Measurements from ENCODE around the gene LPXN. TPM values are rescaled to one million over a fixed set of nuclear protein-coding genes. Genes with fewer than 3 reads are reported as not detected.

Gene LPXN
- total RNA-seq, result 2.0 and 2.4 TPM in 2 replicates

GRCh38 chr11:58575377-58576020 lies at the start of gene LPXN:
LPXN (minus strand) TSS chr11:58575856; CDS start chr11:58575772, 84 bp downstream.
- peak in 1 of 2 donors; percentile 18 for DNase-seq (ENCODE audit: low read depth in 2 of 2)

- DNase-seq (ENCODE audit: low read depth in 2 of 2), result no peak
Observed at GRCh38 chr11:58625086-58625485, 49.4 kb upstream of the LPXN start.

GRCh38 chr11:58622344-58622743 lies 46.7 kb upstream of the LPXN start, which contains the start of gene CNTF:
CNTF (plus strand) TSS chr11:58622665; CDS start chr11:58622753, 88 bp downstream.
- DNase-seq (ENCODE audit: low read depth in 2 of 2), result no peak

- DNase-seq (ENCODE audit: low read depth in 2 of 2), result no peak
Observed at GRCh38 chr11:58621586-58622262, 46.1 kb upstream of the LPXN start.

- no peak for DNase-seq (ENCODE audit: low read depth in 2 of 2)
Observed at GRCh38 chr11:58617976-58618557, 42.4 kb upstream of the LPXN start.

GRCh38 chr11:58616594-58616993 lies 40.9 kb upstream of the LPXN start:
- peak in 1 of 2 donors; percentile 45 for DNase-seq (ENCODE audit: low read depth in 2 of 2)

GRCh38 chr11:58615559-58615958 lies 39.9 kb upstream of the LPXN start:
- DNase-seq (ENCODE audit: low read depth in 2 of 2), result no peak

- DNase-seq (ENCODE audit: low read depth in 2 of 2), result no peak
Observed at GRCh38 chr11:58613228-58613627, 37.6 kb upstream of the LPXN start.

GRCh38 chr11:58609723-58610122 lies 34.1 kb upstream of the LPXN start:
- no peak for DNase-seq (ENCODE audit: low read depth in 2 of 2)

- no peak for DNase-seq (ENCODE audit: low read depth in 2 of 2)
Observed at GRCh38 chr11:58608331-58608730, 32.7 kb upstream of the LPXN start.

- DNase-seq (ENCODE audit: low read depth in 2 of 2), result no peak
Observed at GRCh38 chr11:58606930-58607714, 31.5 kb upstream of the LPXN start.

GRCh38 chr11:58600510-58600909 lies 24.9 kb upstream of the LPXN start:
- DNase-seq (ENCODE audit: low read depth in 2 of 2), result no peak

- no peak for DNase-seq (ENCODE audit: low read depth in 2 of 2)
Observed at GRCh38 chr11:58597486-58598144, 22.0 kb upstream of the LPXN start.

- DNase-seq (ENCODE audit: low read depth in 2 of 2), result no peak
Observed at GRCh38 chr11:58596621-58597020, 21.0 kb upstream of the LPXN start.

GRCh38 chr11:58594826-58595225 lies 19.2 kb upstream of the LPXN start:
- no peak for DNase-seq (ENCODE audit: low read depth in 2 of 2)

GRCh38 chr11:58592760-58593472 lies 17.3 kb upstream of the LPXN start:
- no peak for DNase-seq (ENCODE audit: low read depth in 2 of 2)

- no peak for DNase-seq (ENCODE audit: low read depth in 2 of 2)
Observed at GRCh38 chr11:58591659-58592058, 16.0 kb upstream of the LPXN start.

GRCh38 chr11:58586998-58587397 lies 11.3 kb upstream of the LPXN start:
- DNase-seq (ENCODE audit: low read depth in 2 of 2), result no peak

- no peak for DNase-seq (ENCODE audit: low read depth in 2 of 2)
Observed at GRCh38 chr11:58582437-58582836, 6.8 kb upstream of the LPXN start.

- DNase-seq (ENCODE audit: low read depth in 2 of 2), result no peak
Observed at GRCh38 chr11:58580311-58580710, 4.7 kb upstream of the LPXN start.
